SK-N-SH (cell line): ENCODE data around the gene RLBP1. TPM values are rescaled to one million over a fixed set of nuclear protein-coding genes. Genes with fewer than 3 reads are reported as not detected.

ENCODE experiments used
- CTCF ChIA-PET: fragments of 300-600, 350-600 bp; formaldehyde crosslinking; extraction: SDS; loops from one replicate; lab custom pipeline; 2021; lab: Yijun Ruan, JAX
- POLR2A ChIA-PET: fragments of 350-600 bp; sonication (Branson Sonifier 250); formaldehyde crosslinking; extraction: SDS; loops from one replicate; lab custom pipeline; 2020; ENCODE audit warnings: antibody characterized with exemption, inconsistent platforms; lab: Yijun Ruan, JAX
- DNase-seq: peaks from one replicate; pipeline ENCODE4 v3.0.0; 2012
- H2AFZ ChIP-seq: fragments of 200-600 bp; sonication (generic); 2 replicates; pipeline ENCODE4 v1.8.1; 2016; ENCODE audit warnings: antibody characterized with exemption, mild to moderate bottlenecking, low read depth
- H3F3A ChIP-seq: fragments of 200-600 bp; sonication (generic); replicated peaks from 2 replicates; pipeline ENCODE3; 2016; ENCODE audit warnings: antibody characterized with exemption, mild to moderate bottlenecking; ENCODE audit not compliant: insufficient read depth
- H3K27ac ChIP-seq, 2 experiments: fragments of 200-500 bp in 1 of 2; fragments of 200-600 bp in 1 of 2; sonication (Bioruptor generic) in 1 of 2; sonication (generic), shearing (Covaris generic) in 1 of 2; 2 replicates each; pipeline versions ENCODE4 v1.5.1 to v1.6.1; 2014 to 2016; ENCODE audit warnings: low read depth in 2 of 2, inconsistent platforms in 1 of 2, low read length in 1 of 2, mild to moderate bottlenecking in 1 of 2, mixed read lengths in 1 of 2
- H3K27me3 ChIP-seq: fragments of 200-600 bp; sonication (generic), shearing (Covaris generic); 2 replicates; pipeline ENCODE4 v1.6.1; 2016; ENCODE audit warnings: mixed run types; ENCODE audit not compliant: insufficient read depth
- H3K36me3 ChIP-seq, 2 experiments: fragments of 200-500 bp in 1 of 2; fragments of 200-600 bp in 1 of 2; sonication (Bioruptor generic) in 1 of 2; sonication (generic) in 1 of 2; replicated peaks in 1 of 2; 2 replicates each; pipeline versions ENCODE3 to v1.5.1; 2014 to 2016; ENCODE audit warnings: low read length in 1 of 2, mild to moderate bottlenecking in 1 of 2; ENCODE audit not compliant: insufficient read depth in 2 of 2, control insufficient read depth in 1 of 2
- H3K4me1 ChIP-seq, 2 experiments: fragments of 200-500 bp in 1 of 2; fragments of 200-600 bp in 1 of 2; sonication (Bioruptor generic) in 1 of 2; sonication (generic), shearing (Covaris generic) in 1 of 2; 2 replicates each; pipeline versions ENCODE4 v1.5.1 to v1.6.1; 2014 to 2016; ENCODE audit warnings: low read depth in 1 of 2, low read length in 1 of 2, mixed run types in 1 of 2; ENCODE audit not compliant: insufficient read depth in 2 of 2, control insufficient read depth in 1 of 2
- H3K4me2 ChIP-seq: fragments of 200-600 bp; sonication (generic), shearing (Covaris generic); 2 replicates; pipeline ENCODE4 v1.6.1; 2017; ENCODE audit warnings: mixed run types
- H3K4me3 ChIP-seq, 2 experiments: fragments of 200-500 bp in 1 of 2; fragments of 200-600 bp in 1 of 2; sonication (Bioruptor generic) in 1 of 2; sonication (generic), shearing (Covaris generic) in 1 of 2; 2 replicates each; pipeline versions ENCODE4 v1.5.1 to v1.8.1; 2014 to 2016; ENCODE audit warnings: low read depth in 2 of 2, inconsistent platforms in 1 of 2, low read length in 1 of 2, mild to moderate bottlenecking in 1 of 2, mixed read lengths in 1 of 2, moderate library complexity in 1 of 2
- H3K79me2 ChIP-seq: fragments of 200-600 bp; sonication (generic); 2 replicates; pipeline ENCODE4 v1.8.1; 2017; ENCODE audit warnings: mild to moderate bottlenecking; ENCODE audit not compliant: insufficient read depth
- H3K9ac ChIP-seq: fragments of 200-600 bp; sonication (generic); 2 replicates; pipeline ENCODE4 v1.6.1; 2017; ENCODE audit warnings: mixed run types
- H3K9me2 ChIP-seq: fragments of 200-600 bp; sonication (generic); 2 replicates; pipeline ENCODE4 v1.6.1; 2017; ENCODE audit warnings: mixed run types
- H3K9me3 ChIP-seq: fragments of 200-600 bp; sonication (generic); 2 replicates; pipeline ENCODE4 v1.6.1; 2017; ENCODE audit warnings: mixed run types, mild to moderate bottlenecking, moderate library complexity
- H4K20me1 ChIP-seq: fragments of 200-600 bp; sonication (generic); 2 replicates; pipeline ENCODE4 v1.6.1; 2017; ENCODE audit warnings: mild to moderate bottlenecking, mixed run types; ENCODE audit not compliant: insufficient read depth
- CHD2 ChIP-seq: fragments of 150-350 bp; IDR thresholded peaks from 2 replicates; pipeline ENCODE4 v1.6.1; 2018; ENCODE audit warnings: low read length; ENCODE audit not compliant: partially characterized antibody
- ELF1 ChIP-seq: IDR thresholded peaks from 2 replicates; pipeline ENCODE4 v1.4.0; 2012
- EP300 ChIP-seq, 2 experiments: IDR thresholded peaks; 2 replicates each; pipeline versions ENCODE4 v1.4.0 to v1.6.1; 2012; ENCODE audit warnings: borderline replicate concordance in 1 of 2, low read depth in 1 of 2, low read length in 1 of 2
- EZH2phosphoT487 ChIP-seq: fragments of 200-600 bp; sonication (generic); IDR thresholded peaks from 2 replicates; pipeline ENCODE4 v1.6.1; 2017; ENCODE audit warnings: low read depth, mixed run types, mild to moderate bottlenecking, antibody characterized with exemption, moderate library complexity, borderline replicate concordance
- FOXJ3 ChIP-seq: sonication (generic); formaldehyde crosslinking; IDR thresholded peaks from 2 replicates; pipeline ENCODE4 v1.5.1; 2020; ENCODE audit warnings: mild to moderate bottlenecking, missing genetic modification reagents
- FOXM1 ChIP-seq: IDR thresholded peaks from 2 replicates; pipeline ENCODE4 v1.4.0; 2012; ENCODE audit warnings: low read depth, mild to moderate bottlenecking
- MEF2A ChIP-seq: IDR thresholded peaks from 2 replicates; pipeline ENCODE4 v1.4.0; 2012; ENCODE audit warnings: low read depth, borderline replicate concordance
- NRF1 ChIP-seq: IDR thresholded peaks from 2 replicates; pipeline ENCODE4 v1.6.1; 2012; ENCODE audit warnings: low read depth, mild to moderate bottlenecking, low read length
- RCOR1 ChIP-seq: fragments of 150-350 bp; IDR thresholded peaks from 2 replicates; pipeline ENCODE4 v1.6.1; 2017; ENCODE audit warnings: antibody characterized with exemption, low read length
- SIN3A ChIP-seq: IDR thresholded peaks from 2 replicates; pipeline ENCODE4 v1.6.1; 2012; ENCODE audit warnings: low read depth, mild to moderate bottlenecking, low read length, moderate library complexity, borderline replicate concordance
- SMC3 ChIP-seq: IDR thresholded peaks from 2 replicates; pipeline ENCODE4 v1.6.1; 2012; ENCODE audit warnings: low read depth, low read length, improper control_type of control experiment
- YY1 ChIP-seq: IDR thresholded peaks from 2 replicates; pipeline ENCODE4 v1.4.0; 2012; ENCODE audit warnings: low read depth, mild to moderate bottlenecking
- WGBS: methylation state at CpG from one replicate; pipeline ENCODE4 v1.1.6; 2017; ENCODE audit warnings: low lambda C conversion rate; 5-methylcytosine and 5-hydroxymethylcytosine counted together
- polyA plus RNA-seq, 3 experiments: library from polyadenylated mRNA; depleted of rRNA; stranded (reverse); fragments of >200 nt; gene quantifications; 2 replicates each; pipeline ENCODE4 v1.2.3, GENCODE V29; 2012
- TF ChIP-seq, protein P1 (sequence below): IDR thresholded peaks from 2 replicates; pipeline ENCODE4; 2012
- TF ChIP-seq, protein P2 (sequence below): IDR thresholded peaks from 2 replicates; pipeline ENCODE4 v1.4.0; 2012; ENCODE audit warnings: low read depth

RLBP1 gene
- polyA plus RNA-seq, 1 of the 3 experiments (the other 2 are of a cell fraction) = not detected

DNA sequence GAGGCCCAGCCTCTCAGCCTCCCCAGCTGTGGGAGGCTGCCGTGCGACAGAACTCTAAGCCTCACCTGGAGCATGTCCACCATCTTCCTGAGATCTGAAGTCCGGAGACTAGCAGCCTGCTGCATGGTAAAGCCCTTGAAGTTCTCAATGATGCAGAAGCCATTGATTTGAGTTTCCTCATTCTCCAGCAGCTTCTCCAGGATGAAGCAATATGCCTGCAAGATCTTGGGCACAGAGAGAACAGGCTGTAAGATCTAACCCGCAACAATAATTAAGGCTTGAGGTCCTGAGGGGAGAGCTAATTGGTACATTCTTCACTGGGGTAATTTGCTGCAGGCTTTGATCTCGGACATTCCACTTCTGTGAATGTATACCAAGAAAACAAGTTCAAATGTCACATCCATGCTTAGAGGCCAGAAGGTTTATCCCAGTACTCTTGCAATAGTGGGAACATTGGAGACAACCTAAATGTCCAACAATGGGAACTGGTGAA lies 9.7 kb downstream of the RLBP1 start:
- 76% methylated on average over 3 of the region's 5 CpGs for WGBS
- no peak overlapping the region for H3K4me3 ChIP-seq
- H3K27me3 ChIP-seq = no peaks in the 10 kb centered on the region
- no peaks in the 10 kb centered on the region for H4K20me1 ChIP-seq
- ChIA-PET POLR2A (no interaction called here), CTCF (interaction anchor here (1.2 kb wide), 1 partner anchor 40 kb away, joined by 4 read pairs; no protein-coding TSS in a partner anchor)
- H3K4me2 ChIP-seq = no peak overlapping the region
- H3K79me2 ChIP-seq = no peaks in the 10 kb centered on the region
- no peaks in the 10 kb centered on the region; a peak in 1 of 4 replicates for H3K4me1 ChIP-seq
- H3K27ac ChIP-seq = no peak overlapping the region
- H2AFZ ChIP-seq = no peak overlapping the region
- H3K36me3 ChIP-seq = no peaks in the 10 kb centered on the region
- DNase-seq = no peak
- no peaks in the 10 kb centered on the region for H3K9me3 ChIP-seq
- no peak overlapping the region for H3K9ac ChIP-seq
- H3K9me2 ChIP-seq = no peaks in the 10 kb centered on the region
- H3F3A ChIP-seq = no peaks in the 10 kb centered on the region
- no peak for TF ChIP-seq NRF1
- TF ChIP-seq CHD2 = no peak
- TF ChIP-seq, protein P1, sequence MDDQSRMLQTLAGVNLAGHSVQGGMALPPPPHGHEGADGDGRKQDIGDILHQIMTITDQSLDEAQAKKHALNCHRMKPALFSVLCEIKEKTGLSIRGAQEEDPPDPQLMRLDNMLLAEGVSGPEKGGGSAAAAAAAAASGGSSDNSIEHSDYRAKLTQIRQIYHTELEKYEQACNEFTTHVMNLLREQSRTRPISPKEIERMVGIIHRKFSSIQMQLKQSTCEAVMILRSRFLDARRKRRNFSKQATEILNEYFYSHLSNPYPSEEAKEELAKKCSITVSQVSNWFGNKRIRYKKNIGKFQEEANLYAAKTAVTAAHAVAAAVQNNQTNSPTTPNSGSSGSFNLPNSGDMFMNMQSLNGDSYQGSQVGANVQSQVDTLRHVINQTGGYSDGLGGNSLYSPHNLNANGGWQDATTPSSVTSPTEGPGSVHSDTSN = no peak
- TF ChIP-seq FOXM1 = no peak
- TF ChIP-seq SMC3 = no peak

DNA sequence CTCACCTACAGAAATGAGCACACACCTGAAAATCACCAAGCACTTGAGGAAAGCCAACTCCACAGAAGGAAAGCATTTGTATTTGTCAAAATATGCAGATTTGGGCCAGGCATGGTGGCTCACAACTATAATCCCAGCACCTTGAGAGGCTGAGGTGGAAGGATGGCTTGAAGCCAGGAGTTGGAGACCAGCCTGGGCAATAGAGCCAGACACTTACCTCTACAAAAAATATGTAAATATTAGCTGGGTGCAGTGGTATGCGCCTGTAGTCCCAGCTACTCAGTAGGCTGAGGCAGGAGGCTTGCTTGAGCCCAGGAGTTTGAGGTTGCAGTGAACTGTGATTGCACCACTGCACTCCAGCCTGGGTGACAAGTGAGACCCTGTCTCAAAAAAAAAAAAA lies 12.3 kb downstream of the RLBP1 start:
- Histone ChIP-seq H3K9me3 (no peaks in the 10 kb centered on the region), H3K9ac (no peak overlapping the region), H3K27me3 (no peaks in the 10 kb centered on the region), H3K4me1 (no peaks in the 10 kb centered on the region; a peak in 1 of 4 replicates), H2AFZ (no peak overlapping the region), H3F3A (no peaks in the 10 kb centered on the region), H3K4me2 (no peak overlapping the region), H3K36me3 (no peaks in the 10 kb centered on the region), H4K20me1 (no peaks in the 10 kb centered on the region), H3K4me3 (no peak overlapping the region), H3K79me2 (no peaks in the 10 kb centered on the region), H3K9me2 (no peaks in the 10 kb centered on the region), H3K27ac (no peak overlapping the region)
- TF ChIP-seq EZH2phosphoT487 (no peak), EP300 (IDR thresholded peaks at IDR 0.05; ENCODE audit: borderline replicate concordance in 1 of 2, low read depth in 1 of 2, low read length in 1 of 2) (no peak), FOXJ3 (CRISPR knock-in tag) (no peak)
- TF ChIP-seq, protein P1 = no peak
- DNase-seq = no peak
- CTCF ChIA-PET = interaction anchor here (0.6 to 2.2 kb wide), 2 partner anchors 35 to 38 kb away, joined by 3 to 8 read pairs; partner anchors contain the start of gene FANCI
- WGBS = 60% methylated on average over 1 of the region's 1 CpG
- POLR2A ChIA-PET = no interaction called here

DNA sequence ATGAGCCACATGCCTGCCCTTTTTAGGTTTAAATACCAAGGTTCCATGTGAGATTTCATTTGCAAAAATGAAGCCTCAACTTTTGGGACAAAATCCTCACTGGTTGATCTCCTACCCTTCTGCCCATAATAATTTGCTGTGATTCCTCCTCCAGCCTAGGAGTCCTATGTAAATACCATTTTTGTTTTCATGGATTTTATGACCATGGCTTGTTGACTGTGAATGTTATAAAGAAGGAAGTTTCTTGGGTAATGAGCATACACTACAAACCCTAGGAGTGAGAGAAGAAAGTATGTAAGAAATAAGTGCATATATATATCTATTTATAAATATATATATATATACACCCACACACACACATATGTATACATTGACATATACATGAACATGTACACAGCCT lies 13.1 kb downstream of the RLBP1 start:
- H3K4me2 ChIP-seq = no peak overlapping the region
- TF ChIP-seq EP300 (IDR thresholded peaks at IDR 0.05; ENCODE audit: borderline replicate concordance in 1 of 2, low read depth in 1 of 2, low read length in 1 of 2) (no peak), MEF2A (no peak), FOXJ3 (CRISPR knock-in tag) (no peak), YY1 (no peak), ELF1 (no peak), SIN3A (no peak), FOXM1 (no peak), RCOR1 (no peak), EZH2phosphoT487 (no peak)
- TF ChIP-seq, protein P2, sequence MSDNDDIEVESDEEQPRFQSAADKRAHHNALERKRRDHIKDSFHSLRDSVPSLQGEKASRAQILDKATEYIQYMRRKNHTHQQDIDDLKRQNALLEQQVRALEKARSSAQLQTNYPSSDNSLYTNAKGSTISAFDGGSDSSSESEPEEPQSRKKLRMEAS = no peak
- no peak overlapping the region for H3K4me3 ChIP-seq
- ChIA-PET CTCF (interaction anchor here (1.3 to 2.6 kb wide), 5 partner anchors 9 to 92 kb away, joined by 5 to 56 read pairs (median 39); partner anchors contain the start of gene FANCI), POLR2A (no interaction called here)
- no peaks in the 10 kb centered on the region for H3F3A ChIP-seq
- H3K36me3 ChIP-seq = no peaks in the 10 kb centered on the region
- no peaks in the 10 kb centered on the region for H3K27me3 ChIP-seq
- no peak overlapping the region for H3K27ac ChIP-seq
- no peaks in the 10 kb centered on the region for H4K20me1 ChIP-seq
- H3K9me2 ChIP-seq = no peaks in the 10 kb centered on the region
- no peak overlapping the region for H2AFZ ChIP-seq
- H3K4me1 ChIP-seq = no peaks in the 10 kb centered on the region; a peak in 1 of 4 replicates
- no peaks in the 10 kb centered on the region for H3K79me2 ChIP-seq
- no peak overlapping the region for H3K9ac ChIP-seq
- DNase-seq = no peak
- H3K9me3 ChIP-seq = no peaks in the 10 kb centered on the region
